Hematopoietic multipotent progenitor cell treated with erythropoietin and hydrocortisone succinate and interleukin-3 and kit ligand, for 17 days (in vitro differentiated cells): Measurements from ENCODE around the gene ELK4.
A peak's percentile ranks its signal among the peaks of the same experiment; 100 is the strongest.
"Not testable (repeated sequence)": the region's sequence is repeated elsewhere in the genome, so short reads cannot be mapped to it uniquely, and the experiment has no call there.

Experiments used
- DNase-seq: peaks from one replicate; pipeline ENCODE4 v3.0.0-alpha.2; 2015; ENCODE audit warnings: low spot score

Gene ELK4

GRCh38 chr1:205664399-205665017, 32.7 kb upstream of the ELK4 start:
- DNase-seq = no peak

- no peak for DNase-seq
Measured at GRCh38 chr1:205663286-205663936, 31.6 kb upstream of the ELK4 start.

GRCh38 chr1:205662791-205663190, 31.0 kb upstream of the ELK4 start:
- no peak for DNase-seq

GRCh38 chr1:205662135-205662738, 30.4 kb upstream of the ELK4 start:
- no peak for DNase-seq

- DNase-seq = no peak
Measured at GRCh38 chr1:205661429-205662134, 29.8 kb upstream of the ELK4 start.

GRCh38 chr1:205660361-205660760, 28.6 kb upstream of the ELK4 start:
- no peak for DNase-seq

GRCh38 chr1:205658943-205659581, 27.3 kb upstream of the ELK4 start:
- peak; percentile 73 for DNase-seq

GRCh38 chr1:205656236-205656635, 24.4 kb upstream of the ELK4 start:
- DNase-seq = no peak

GRCh38 chr1:205652984-205653383, 21.2 kb upstream of the ELK4 start:
- DNase-seq = no peak

- DNase-seq = no peak
Measured at GRCh38 chr1:205650241-205650640, 18.4 kb upstream of the ELK4 start.

GRCh38 chr1:205645519-205645918, 13.7 kb upstream of the ELK4 start:
- DNase-seq = no peak

- no peak for DNase-seq
Measured at GRCh38 chr1:205642679-205643307, 11.0 kb upstream of the ELK4 start.

GRCh38 chr1:205639567-205639966, 7.8 kb upstream of the ELK4 start:
- DNase-seq = no peak

- DNase-seq = no peak
Measured at GRCh38 chr1:205637854-205638468, 6.2 kb upstream of the ELK4 start.

- DNase-seq = no peak
Measured at GRCh38 chr1:205636732-205637131, 4.9 kb upstream of the ELK4 start.

GRCh38 chr1:205636138-205636530, 4.3 kb upstream of the ELK4 start:
- not testable (repeated sequence) for DNase-seq

- DNase-seq = no peak
Measured at GRCh38 chr1:205633421-205633976, 1.7 kb upstream of the ELK4 start.

- DNase-seq = peak; percentile 21
Measured at GRCh38 chr1:205632669-205633169, 908 bp upstream of the ELK4 start.

GRCh38 chr1:205631010-205631767, 622 bp downstream of the ELK4 start:
- DNase-seq = peak; percentile 35

- DNase-seq = no peak
Measured at GRCh38 chr1:205630651-205631009, 1.2 kb downstream of the ELK4 start.
